ENCODE measurements around the gene OST4.

The OST4 gene

GRCh38 chr2:27050996-27051901, 20.2 kb downstream of the OST4 start, which contains the start of gene AGBL5:
Gene AGBL5, plus strand, starts transcription at chr2:27051668. Its CDS starts 1,291 bp downstream, at chr2:27052959.
- peak; percentile 85 for DNase-seq

GRCh38 chr2:27050281-27050995, 21.0 kb downstream of the OST4 start:
- DNase-seq, result peak; percentile 84

- no peak for DNase-seq
Observed at GRCh38 chr2:27049422-27050280, 21.8 kb downstream of the OST4 start.

- no peak for DNase-seq
Observed at GRCh38 chr2:27042985-27043634, 28.3 kb downstream of the OST4 start.

GRCh38 chr2:27042159-27042661, 29.2 kb downstream of the OST4 start:
- no peak for DNase-seq

- no peak for DNase-seq
Observed at GRCh38 chr2:27041752-27042151, 29.7 kb downstream of the OST4 start.

GRCh38 chr2:27040282-27040681, 31.2 kb downstream of the OST4 start:
- DNase-seq, result no peak

- DNase-seq, result no peak
Observed at GRCh38 chr2:27039871-27040270, 31.6 kb downstream of the OST4 start.

GRCh38 chr2:27039426-27039825, 32.0 kb downstream of the OST4 start:
- DNase-seq, result no peak

- no peak for DNase-seq
Observed at GRCh38 chr2:27038631-27039339, 32.7 kb downstream of the OST4 start.

GRCh38 chr2:27038012-27038411, 33.4 kb downstream of the OST4 start:
- DNase-seq, result no peak

GRCh38 chr2:27033253-27033852, 38.1 kb downstream of the OST4 start:
- DNase-seq, result no peak

- DNase-seq, result peak; percentile 87
Observed at GRCh38 chr2:27032495-27033252, 38.8 kb downstream of the OST4 start, which contains the start of gene TMEM214. Gene TMEM214, plus strand, starts transcription at chr2:27032965. Its CDS starts 51 bp downstream, at chr2:27033016.

- DNase-seq, result no peak
Observed at GRCh38 chr2:27029051-27029450, 42.4 kb downstream of the OST4 start.

- DNase-seq, result no peak
Observed at GRCh38 chr2:27027211-27027651, 44.2 kb downstream of the OST4 start.

- DNase-seq, result no peak
Observed at GRCh38 chr2:27025861-27026851, 45.3 kb downstream of the OST4 start.

- DNase-seq, result no peak
Observed at GRCh38 chr2:27025281-27025800, 46.1 kb downstream of the OST4 start.

GRCh38 chr2:27024812-27025211, 46.6 kb downstream of the OST4 start:
- DNase-seq, result no peak

- DNase-seq, result no peak
Observed at GRCh38 chr2:27024188-27024587, 47.3 kb downstream of the OST4 start.

Measured in NCI-H226 (cell line).